AG10803 (cell line): ENCODE results near the gene C4orf51.

ENCODE experiments used
- DNase-seq: peaks from one replicate; pipeline ENCODE4 v3.0.0; 2010; ENCODE audit warnings: low read depth
- H3K4me3 ChIP-seq: 2 replicates; pipeline ENCODE4 v1.5.1; 2011; ENCODE audit warnings: mild to moderate bottlenecking, low read length, control low read depth
- CTCF ChIP-seq: conservative IDR thresholded peaks from 2 replicates; pipeline ENCODE4 v1.5.1; 2011; ENCODE audit warnings: mild to moderate bottlenecking, low read length, control low read depth, inconsistent platforms

The C4orf51 gene

GRCh38 chr4:145660064-145660463 lies 19.9 kb upstream of the C4orf51 start:
- no peak overlapping the region for H3K4me3 ChIP-seq
- DNase-seq, result no peak
- TF ChIP-seq CTCF, result no peak

DNA sequence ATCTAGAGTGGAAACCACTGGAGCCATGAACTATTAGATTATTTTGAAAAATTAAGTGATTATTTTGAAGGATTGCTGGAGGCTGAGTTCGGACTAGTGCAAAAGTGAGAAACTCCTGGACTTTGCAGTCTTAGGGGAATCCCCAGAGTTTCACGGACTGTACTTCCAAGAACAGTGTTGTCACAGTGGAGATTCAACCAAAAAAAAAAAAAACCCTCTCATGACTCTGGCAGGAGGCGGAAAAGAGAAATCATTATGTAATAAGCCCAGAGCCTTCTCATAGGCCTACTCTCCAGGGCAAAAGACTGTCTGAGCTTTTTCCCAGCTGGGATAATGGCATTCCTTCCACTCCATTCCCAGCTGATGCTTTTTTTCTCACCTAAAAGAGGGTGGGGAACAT lies 16.8 kb upstream of the C4orf51 start:
- TF ChIP-seq CTCF, result no peak
- H3K4me3 ChIP-seq, result no peak overlapping the region
- no peak for DNase-seq

DNA sequence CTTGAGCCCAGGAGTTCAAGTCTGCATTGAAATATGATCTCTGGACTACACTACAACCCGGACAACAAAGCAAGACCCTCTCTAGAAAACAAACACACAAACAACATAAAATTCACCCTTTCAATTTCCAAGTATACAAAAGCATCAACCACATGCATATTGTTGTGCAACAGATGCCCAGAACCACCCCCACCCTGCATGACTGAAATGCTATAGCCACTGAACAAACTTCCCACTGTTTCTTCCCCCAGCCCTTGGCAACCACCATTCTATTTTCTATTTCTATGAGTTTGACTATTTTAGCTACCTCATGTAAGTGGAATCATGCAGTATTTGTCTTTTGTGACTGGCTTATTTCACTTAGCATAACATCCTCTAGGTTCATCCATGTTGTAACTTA lies 14.2 kb upstream of the C4orf51 start:
- peak; percentile 15 for DNase-seq
- no peak overlapping the region for H3K4me3 ChIP-seq

DNA sequence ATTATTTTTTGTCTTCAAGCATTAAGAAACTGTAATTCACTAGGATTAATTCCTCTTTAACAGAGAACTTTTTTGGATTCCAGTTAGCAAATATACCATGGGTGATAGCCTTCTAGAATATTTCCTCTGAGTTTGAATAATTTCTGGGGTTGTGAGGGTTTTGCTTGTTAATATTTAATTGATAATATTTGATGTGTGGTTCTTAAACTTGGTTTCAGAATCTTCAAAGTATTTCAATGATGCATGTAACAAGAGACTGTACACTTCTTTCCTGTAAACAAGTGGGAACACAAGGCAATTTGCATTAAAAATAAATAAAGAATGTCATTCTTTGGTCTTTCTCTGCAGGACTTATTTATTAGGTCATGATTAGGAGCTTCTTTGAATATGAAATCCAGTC lies 9.5 kb upstream of the C4orf51 start:
- DNase-seq, result no peak
- H3K4me3 ChIP-seq, result no peak overlapping the region
- TF ChIP-seq CTCF, result no peak

More for the DNA sequence above, 14.2 kb upstream of the C4orf51 start:
- no peak for TF ChIP-seq CTCF

GRCh38 chr4:145679520-145679919 lies 426 bp upstream of the C4orf51 start:
- peak; percentile 75 for DNase-seq
- no peak for TF ChIP-seq CTCF
- no peak overlapping the region for H3K4me3 ChIP-seq

GRCh38 chr4:145680902-145681301 lies 956 bp downstream of the C4orf51 start:
- TF ChIP-seq CTCF, result no peak
- no peak for DNase-seq
- H3K4me3 ChIP-seq, result no peak overlapping the region

DNA sequence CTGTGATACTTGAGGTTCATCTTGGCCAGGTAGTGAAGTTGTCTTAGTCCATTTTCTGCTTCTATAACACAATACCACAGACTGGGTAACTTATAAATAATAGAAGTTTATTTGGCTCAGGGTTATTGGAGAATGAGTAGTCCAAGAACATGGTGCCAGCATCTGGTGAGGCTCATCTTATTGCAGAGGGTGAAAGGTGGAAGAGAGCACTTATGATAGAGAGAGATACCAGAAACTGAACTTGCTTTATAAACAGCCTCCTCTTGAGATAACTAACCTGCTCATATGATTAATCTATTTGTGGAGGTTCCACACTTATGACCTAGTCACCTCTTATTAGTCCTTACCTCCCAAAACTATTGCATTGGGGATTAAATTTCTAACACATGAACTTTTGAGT lies 1.6 kb downstream of the C4orf51 start:
- no peak for TF ChIP-seq CTCF
- no peak for DNase-seq
- no peak overlapping the region for H3K4me3 ChIP-seq
